Measurements from ENCODE around the gene MGARP.

Gene MGARP

DNA sequence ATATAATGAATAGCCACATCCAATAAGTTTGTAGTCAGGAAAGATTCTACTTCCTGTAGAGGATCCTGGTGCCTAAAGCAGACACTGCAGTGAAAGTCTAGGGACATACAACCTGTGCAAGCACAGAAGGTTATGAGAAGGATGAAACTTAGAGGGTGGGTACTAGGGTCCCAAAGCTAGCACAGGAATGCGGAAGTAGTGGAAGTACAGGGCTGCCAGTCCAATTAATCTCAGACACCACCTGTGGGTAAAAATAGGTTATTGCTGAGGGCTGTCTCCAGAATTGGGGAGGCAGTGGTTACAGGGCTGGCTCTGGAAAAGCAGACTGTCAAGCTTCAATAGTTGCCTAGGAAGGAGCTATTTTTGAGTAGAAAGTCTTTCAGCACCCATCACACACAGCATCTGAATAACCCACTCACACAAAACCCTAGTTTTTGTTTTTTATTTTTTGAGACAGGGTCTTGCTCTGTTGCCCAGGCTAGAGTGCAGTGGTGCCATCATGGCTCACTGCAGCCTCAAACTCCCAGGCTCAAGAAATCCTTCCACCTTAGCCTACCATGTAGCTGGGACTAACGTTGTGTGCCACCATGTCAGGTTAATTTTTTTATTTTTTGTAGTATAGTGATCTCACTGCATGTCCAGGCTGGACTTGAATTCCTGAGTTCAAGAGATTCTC lies 52.2 kb downstream of the MGARP start:
- no peak overlapping the region for H2BK15ac ChIP-seq (ENCODE audit: low read length)
- H3K4me1 ChIP-seq (ENCODE audit: control insufficient read depth in 2 of 2, insufficient read depth in 1 of 2, low read depth in 1 of 2, low read length in 2 of 2): no peaks in the 10 kb centered on the region
- no peak overlapping the region for H3K27ac ChIP-seq (replicated peaks; ENCODE audit: low read length)
- H3K9me3 ChIP-seq (replicated peaks in 1 of 2; ENCODE audit: control insufficient read depth in 2 of 2, insufficient read depth in 1 of 2, low read depth in 1 of 2, low read length in 2 of 2): no peaks in the 10 kb centered on the region
- H2BK12ac ChIP-seq (ENCODE audit: low read length): no peak overlapping the region
- no peaks in the 10 kb centered on the region for H3K36me3 ChIP-seq (replicated peaks in 1 of 2; ENCODE audit: control insufficient read depth in 2 of 2, insufficient read depth in 2 of 2, low read length in 2 of 2)
- no peak overlapping the region for H3K18ac ChIP-seq (ENCODE audit: low read length)
- H3K4me2 ChIP-seq (ENCODE audit: insufficient read depth, low read length, poor library complexity, severe bottlenecking): no peak overlapping the region
- no peak overlapping the region for H2AK5ac ChIP-seq (ENCODE audit: low read depth, low read length)
- H3K23ac ChIP-seq (ENCODE audit: low read depth, low read length, poor library complexity): no peak overlapping the region
- no peak for DNase-seq (ENCODE audit: low spot score)
- no peak overlapping the region for H2BK120ac ChIP-seq (ENCODE audit: low read depth, low read length)
- no peak overlapping the region for H3K9ac ChIP-seq (ENCODE audit: low read depth, low read length, poor library complexity)
- H4K91ac ChIP-seq (ENCODE audit: low read depth, low read length, poor library complexity): no peak overlapping the region
- no peak overlapping the region for H3K4ac ChIP-seq (ENCODE audit: low read length)
- H3K14ac ChIP-seq (ENCODE audit: low read length): no peak overlapping the region
- H3K4me3 ChIP-seq (ENCODE audit: low read length in 2 of 2): no peak overlapping the region
- H2BK5ac ChIP-seq (ENCODE audit: low read length): no peak overlapping the region
- H4K8ac ChIP-seq (ENCODE audit: low read depth, low read length): no peak overlapping the region
- H3K27me3 ChIP-seq (ENCODE audit: control insufficient read depth in 3 of 3, insufficient read depth in 3 of 3, low read depth in 1 of 3, low read length in 3 of 3): no peaks in the 10 kb centered on the region
- no peaks in the 10 kb centered on the region for H3K79me1 ChIP-seq (ENCODE audit: low read depth, low read length)
- no CpG with 5 or more reads among the region's 2 CpGs for WGBS, 2 donors (ENCODE audit: extremely low coverage in 2 of 2, insufficient read length in 2 of 2, insufficient replicate concordance in 1 of 2)
- H2AFZ ChIP-seq (ENCODE audit: low read length): no peak overlapping the region

DNA sequence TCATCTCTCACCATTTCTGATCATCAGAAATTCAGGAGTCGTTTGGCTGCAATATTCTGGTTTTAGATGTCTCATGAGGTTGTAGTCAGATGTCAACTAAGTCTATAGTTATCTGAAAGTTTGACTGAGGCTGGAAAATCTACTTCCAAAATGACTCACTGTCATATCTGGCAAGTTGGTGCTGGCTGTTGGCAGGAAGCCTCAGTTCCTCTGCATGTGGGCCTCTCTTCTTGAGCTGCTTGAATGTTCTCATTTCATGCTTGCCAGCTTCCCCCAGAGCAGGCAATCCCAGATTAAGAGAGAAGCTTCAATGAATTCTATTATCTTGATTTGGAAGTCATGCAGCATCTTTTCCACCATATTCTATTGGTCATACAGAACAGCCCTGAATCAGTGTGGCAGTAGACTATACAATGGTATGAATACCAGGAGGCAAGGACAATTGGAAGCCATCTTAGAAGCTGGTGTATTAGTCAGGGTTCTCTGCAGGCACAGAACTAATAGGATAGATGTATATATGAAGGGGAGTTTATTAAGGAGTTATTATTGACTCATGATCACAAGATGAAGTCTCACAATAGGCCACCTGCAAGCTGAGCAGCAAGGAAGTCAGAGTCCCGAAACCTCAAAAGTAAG lies 56.2 kb downstream of the MGARP start:
- no peak for DNase-seq (ENCODE audit: low spot score)
- H3K23ac ChIP-seq (ENCODE audit: low read depth, low read length, poor library complexity): no peak overlapping the region
- no peak overlapping the region for H4K8ac ChIP-seq (ENCODE audit: low read depth, low read length)
- H3K27ac ChIP-seq (replicated peaks; ENCODE audit: low read length): no peak overlapping the region
- no peaks in the 10 kb centered on the region for H3K27me3 ChIP-seq (ENCODE audit: control insufficient read depth in 3 of 3, insufficient read depth in 3 of 3, low read depth in 1 of 3, low read length in 3 of 3)
- H3K4me3 ChIP-seq (ENCODE audit: low read length in 2 of 2): no peak overlapping the region
- H4K91ac ChIP-seq (ENCODE audit: low read depth, low read length, poor library complexity): no peak overlapping the region
- no peak overlapping the region for H2BK15ac ChIP-seq (ENCODE audit: low read length)
- no peaks in the 10 kb centered on the region for H3K36me3 ChIP-seq (replicated peaks in 1 of 2; ENCODE audit: control insufficient read depth in 2 of 2, insufficient read depth in 2 of 2, low read length in 2 of 2)
- H3K4me2 ChIP-seq (ENCODE audit: insufficient read depth, low read length, poor library complexity, severe bottlenecking): no peak overlapping the region
- H3K18ac ChIP-seq (ENCODE audit: low read length): no peak overlapping the region
- H3K9me3 ChIP-seq (replicated peaks in 1 of 2; ENCODE audit: control insufficient read depth in 2 of 2, insufficient read depth in 1 of 2, low read depth in 1 of 2, low read length in 2 of 2): no peaks in the 10 kb centered on the region
- no peaks in the 10 kb centered on the region for H3K79me1 ChIP-seq (ENCODE audit: low read depth, low read length)
- H3K4ac ChIP-seq (ENCODE audit: low read length): no peak overlapping the region
- peak overlapping the region; percentile 53 for H2AFZ ChIP-seq (ENCODE audit: low read length)
- no CpG with 5 or more reads among the region's 2 CpGs for WGBS, 2 donors (ENCODE audit: extremely low coverage in 2 of 2, insufficient read length in 2 of 2, insufficient replicate concordance in 1 of 2)
- no peak overlapping the region for H2BK12ac ChIP-seq (ENCODE audit: low read length)
- H2AK5ac ChIP-seq (ENCODE audit: low read depth, low read length): no peak overlapping the region
- no peak overlapping the region for H3K9ac ChIP-seq (ENCODE audit: low read depth, low read length, poor library complexity)
- H3K4me1 ChIP-seq (ENCODE audit: control insufficient read depth in 2 of 2, insufficient read depth in 1 of 2, low read depth in 1 of 2, low read length in 2 of 2): no peaks in the 10 kb centered on the region
- H2BK120ac ChIP-seq (ENCODE audit: low read depth, low read length): no peak overlapping the region
- no peak overlapping the region for H2BK5ac ChIP-seq (ENCODE audit: low read length)
- H3K14ac ChIP-seq (ENCODE audit: low read length): no peak overlapping the region

DNA sequence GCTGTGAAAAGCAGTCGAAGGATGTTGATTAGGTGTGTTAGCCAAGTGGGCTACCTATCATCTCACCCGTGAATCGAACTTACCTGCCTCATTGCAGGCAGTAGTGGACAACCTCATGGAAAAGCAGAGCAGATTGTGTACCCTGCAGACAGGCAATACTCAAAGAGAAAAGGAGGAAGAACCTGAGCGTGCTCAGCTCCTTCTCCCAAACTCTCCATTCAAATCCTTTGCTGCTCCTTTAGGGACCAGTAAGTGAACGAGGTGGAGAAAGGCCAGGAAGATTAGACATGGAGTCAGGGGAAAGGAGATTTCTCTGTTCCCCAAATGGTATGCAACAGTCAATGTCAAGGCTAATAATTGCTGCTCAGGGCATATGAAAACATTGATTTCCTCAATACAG lies 57.8 kb downstream of the MGARP start:
- no peaks in the 10 kb centered on the region for H3K27me3 ChIP-seq (ENCODE audit: control insufficient read depth in 3 of 3, insufficient read depth in 3 of 3, low read depth in 1 of 3, low read length in 3 of 3)
- H3K36me3 ChIP-seq (replicated peaks in 1 of 2; ENCODE audit: control insufficient read depth in 2 of 2, insufficient read depth in 2 of 2, low read length in 2 of 2): no peaks in the 10 kb centered on the region
- H3K18ac ChIP-seq (ENCODE audit: low read length): no peak overlapping the region
- H4K8ac ChIP-seq (ENCODE audit: low read depth, low read length): no peak overlapping the region
- H2BK12ac ChIP-seq (ENCODE audit: low read length): no peak overlapping the region
- no peak overlapping the region for H2BK5ac ChIP-seq (ENCODE audit: low read length)
- H3K14ac ChIP-seq (ENCODE audit: low read length): no peak overlapping the region
- H2BK120ac ChIP-seq (ENCODE audit: low read depth, low read length): no peak overlapping the region
- H2AK5ac ChIP-seq (ENCODE audit: low read depth, low read length): no peak overlapping the region
- WGBS, 2 donors (ENCODE audit: extremely low coverage in 2 of 2, insufficient read length in 2 of 2, insufficient replicate concordance in 1 of 2): no CpG with 5 or more reads among the region's 5 CpGs
- H2BK15ac ChIP-seq (ENCODE audit: low read length): no peak overlapping the region
- no peak overlapping the region for H3K4me2 ChIP-seq (ENCODE audit: insufficient read depth, low read length, poor library complexity, severe bottlenecking)
- H3K9me3 ChIP-seq (replicated peaks in 1 of 2; ENCODE audit: control insufficient read depth in 2 of 2, insufficient read depth in 1 of 2, low read depth in 1 of 2, low read length in 2 of 2): no peaks in the 10 kb centered on the region
- no peak overlapping the region for H3K4me3 ChIP-seq (ENCODE audit: low read length in 2 of 2)
- no peaks in the 10 kb centered on the region for H3K4me1 ChIP-seq (ENCODE audit: control insufficient read depth in 2 of 2, insufficient read depth in 1 of 2, low read depth in 1 of 2, low read length in 2 of 2)
- no peaks in the 10 kb centered on the region for H3K79me1 ChIP-seq (ENCODE audit: low read depth, low read length)
- no peak overlapping the region for H3K23ac ChIP-seq (ENCODE audit: low read depth, low read length, poor library complexity)
- no peak overlapping the region for H3K9ac ChIP-seq (ENCODE audit: low read depth, low read length, poor library complexity)
- no peak overlapping the region for H4K91ac ChIP-seq (ENCODE audit: low read depth, low read length, poor library complexity)
- H3K4ac ChIP-seq (ENCODE audit: low read length): no peak overlapping the region
- H3K27ac ChIP-seq (replicated peaks; ENCODE audit: low read length): no peak overlapping the region
- DNase-seq (ENCODE audit: low spot score): no peak
- peak overlapping the region; percentile 10 for H2AFZ ChIP-seq (ENCODE audit: low read length)

DNA sequence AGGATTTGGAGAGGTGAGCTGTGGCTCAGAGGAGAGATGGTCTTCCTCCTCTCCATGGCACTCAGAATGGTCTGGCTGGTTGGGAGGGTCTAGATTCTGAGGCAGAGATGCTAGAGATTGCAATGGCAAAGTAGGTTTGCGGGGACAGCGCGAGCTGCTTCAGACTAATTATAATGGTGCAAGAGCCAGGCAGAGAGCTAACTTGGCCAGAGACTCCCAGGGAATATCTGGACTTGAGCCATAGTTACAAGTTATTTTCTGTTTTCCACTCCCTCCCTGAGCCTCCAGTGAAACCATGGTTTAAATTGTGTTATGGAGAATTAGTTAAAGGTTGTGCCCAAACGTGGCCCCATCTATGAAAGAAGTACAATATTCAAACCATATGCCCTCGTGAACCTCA lies 58.3 kb downstream of the MGARP start:
- H2BK5ac ChIP-seq (ENCODE audit: low read length): no peak overlapping the region
- no peaks in the 10 kb centered on the region for H3K4me1 ChIP-seq (ENCODE audit: control insufficient read depth in 2 of 2, insufficient read depth in 1 of 2, low read depth in 1 of 2, low read length in 2 of 2)
- H3K23ac ChIP-seq (ENCODE audit: low read depth, low read length, poor library complexity): no peak overlapping the region
- H3K27me3 ChIP-seq (ENCODE audit: control insufficient read depth in 3 of 3, insufficient read depth in 3 of 3, low read depth in 1 of 3, low read length in 3 of 3): no peaks in the 10 kb centered on the region
- H3K9ac ChIP-seq (ENCODE audit: low read depth, low read length, poor library complexity): no peak overlapping the region
- no peaks in the 10 kb centered on the region for H3K9me3 ChIP-seq (replicated peaks in 1 of 2; ENCODE audit: control insufficient read depth in 2 of 2, insufficient read depth in 1 of 2, low read depth in 1 of 2, low read length in 2 of 2)
- no peak overlapping the region for H3K14ac ChIP-seq (ENCODE audit: low read length)
- no CpG with 5 or more reads among the region's 5 CpGs for WGBS, 2 donors (ENCODE audit: extremely low coverage in 2 of 2, insufficient read length in 2 of 2, insufficient replicate concordance in 1 of 2)
- no peak overlapping the region for H2BK15ac ChIP-seq (ENCODE audit: low read length)
- no peak overlapping the region for H2AFZ ChIP-seq (ENCODE audit: low read length)
- no peak overlapping the region for H2BK12ac ChIP-seq (ENCODE audit: low read length)
- H2BK120ac ChIP-seq (ENCODE audit: low read depth, low read length): no peak overlapping the region
- H3K27ac ChIP-seq (replicated peaks; ENCODE audit: low read length): no peak overlapping the region
- H3K4ac ChIP-seq (ENCODE audit: low read length): no peak overlapping the region
- DNase-seq (ENCODE audit: low spot score): no peak
- no peak overlapping the region for H3K4me3 ChIP-seq (ENCODE audit: low read length in 2 of 2)
- H3K79me1 ChIP-seq (ENCODE audit: low read depth, low read length): no peaks in the 10 kb centered on the region
- H3K4me2 ChIP-seq (ENCODE audit: insufficient read depth, low read length, poor library complexity, severe bottlenecking): no peak overlapping the region
- H2AK5ac ChIP-seq (ENCODE audit: low read depth, low read length): no peak overlapping the region
- no peaks in the 10 kb centered on the region for H3K36me3 ChIP-seq (replicated peaks in 1 of 2; ENCODE audit: control insufficient read depth in 2 of 2, insufficient read depth in 2 of 2, low read length in 2 of 2)
- H4K8ac ChIP-seq (ENCODE audit: low read depth, low read length): no peak overlapping the region
- no peak overlapping the region for H4K91ac ChIP-seq (ENCODE audit: low read depth, low read length, poor library complexity)
- H3K18ac ChIP-seq (ENCODE audit: low read length): no peak overlapping the region

Data from neuronal stem cell (in vitro differentiated cells).